Testis (tissue), 3 donors: Measurements from ENCODE around the gene LPP. TPM values are rescaled to one million over a fixed set of nuclear protein-coding genes. Genes with fewer than 3 reads are reported as not detected.
A peak's percentile ranks its signal among the peaks of the same experiment; 100 is the strongest.

ENCODE experiments used
- DNase-seq: peaks from one replicate; pipeline ENCODE4 v3.0.0-alpha.2; 2019
- H3K27ac ChIP-seq, 2 donors: fragments of 200-600 bp; sonication (generic); one replicate each; pipeline ENCODE4 v1.5.1; 2019
- H3K27me3 ChIP-seq: fragments of 200-600 bp; sonication (generic); one replicate; pipeline ENCODE4 v1.5.1; 2019
- H3K36me3 ChIP-seq: fragments of 200-600 bp; sonication (generic); one replicate; pipeline ENCODE4 v1.5.1; 2017; ENCODE audit warnings: low read depth; ENCODE audit errors: missing control alignments
- H3K4me1 ChIP-seq: fragments of 200-600 bp; sonication (generic); one replicate; pipeline ENCODE4 v1.5.1; 2019
- H3K4me3 ChIP-seq, 2 donors: fragments of 200-600 bp; sonication (generic); one replicate each; pipeline ENCODE4 v1.5.1; 2017 to 2019
- H3K9me3 ChIP-seq: fragments of 200-600 bp; sonication (generic); one replicate; pipeline ENCODE4 v1.5.1; 2017
- POLR2A ChIP-seq: fragments of 450-650 bp; IDR thresholded peaks from one replicate; pipeline ENCODE4 v1.6.1; 2017; ENCODE audit warnings: antibody characterized with exemption, mild to moderate bottlenecking, moderate library complexity
- WGBS, 2 donors: methylation state at CpG; one replicate each; pipeline ENCODE4 v1.1.5; 2018; 5-methylcytosine and 5-hydroxymethylcytosine counted together
- intact Hi-C: fragments of 100-400 bp; cut with DNase I; formaldehyde crosslinking; loops from one replicate; pipeline ENCODE4 v1.15.1; 2023; ENCODE audit warnings: low total_unique reads
- polyA plus RNA-seq: library from polyadenylated mRNA; stranded (reverse); fragments of 350-450 nt; fragmentation: Illumina TruSeq; extraction: RNeasy Lipid Tissue Mini Kit (QIAGEN cat#74804); gene quantifications from one replicate; pipeline ENCODE4 v1.2.3, GENCODE V29; 2014; ENCODE audit warnings: low read depth, low replicate concordance; ENCODE audit not compliant: insufficient read depth
- total RNA-seq, 2 donors: library from RNA; depleted of rRNA; stranded (reverse); fragments of >200 nt; gene quantifications; one replicate each; pipeline ENCODE4 v1.2.3, GENCODE V29; 2016
- TF ChIP-seq, protein P1 (sequence below), 3 experiments: fragments of 450-650 bp in 2 of 3; fragments of 200-600 bp in 1 of 3; sonication (generic) in 1 of 3; IDR thresholded peaks; one replicate each; pipeline ENCODE4 v1.5.1; 2016 to 2019; ENCODE audit warnings: antibody characterized with exemption in 3 of 3, mild to moderate bottlenecking in 2 of 3, moderate library complexity in 1 of 3

The LPP gene
- total and polyA plus RNA-seq, 3 donors from 2014 or later: 89.9 to 135 (median 132) TPM

DNA sequence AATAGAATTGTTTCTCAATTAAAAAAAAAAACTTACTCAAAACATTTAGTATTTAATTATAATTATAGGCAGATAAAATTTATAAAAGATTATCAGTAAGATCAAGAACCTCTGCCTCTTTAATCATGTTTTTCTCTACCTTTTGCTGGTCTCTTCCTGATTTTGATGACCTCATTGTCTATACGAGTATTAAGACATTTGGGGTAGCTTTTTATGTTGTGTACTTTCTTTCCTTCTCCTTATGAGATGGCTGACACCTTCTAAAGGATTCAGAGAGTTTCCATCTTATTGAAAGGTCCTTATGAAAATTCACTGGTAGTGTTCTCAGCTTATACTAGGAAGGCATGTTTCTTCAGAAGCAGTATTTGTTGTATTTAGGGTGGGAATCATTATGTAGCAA, 426.3 kb downstream of the LPP start:
- no peaks in the 10 kb centered on the region for H3K36me3 ChIP-seq
- no peak overlapping the region for H3K27ac ChIP-seq
- H3K4me1 ChIP-seq: peaks cover 7% of the 10 kb centered on the region
- no peaks in the 10 kb centered on the region for H3K27me3 ChIP-seq
- H3K4me3 ChIP-seq: no peak overlapping the region
- TF ChIP-seq, protein P1, sequence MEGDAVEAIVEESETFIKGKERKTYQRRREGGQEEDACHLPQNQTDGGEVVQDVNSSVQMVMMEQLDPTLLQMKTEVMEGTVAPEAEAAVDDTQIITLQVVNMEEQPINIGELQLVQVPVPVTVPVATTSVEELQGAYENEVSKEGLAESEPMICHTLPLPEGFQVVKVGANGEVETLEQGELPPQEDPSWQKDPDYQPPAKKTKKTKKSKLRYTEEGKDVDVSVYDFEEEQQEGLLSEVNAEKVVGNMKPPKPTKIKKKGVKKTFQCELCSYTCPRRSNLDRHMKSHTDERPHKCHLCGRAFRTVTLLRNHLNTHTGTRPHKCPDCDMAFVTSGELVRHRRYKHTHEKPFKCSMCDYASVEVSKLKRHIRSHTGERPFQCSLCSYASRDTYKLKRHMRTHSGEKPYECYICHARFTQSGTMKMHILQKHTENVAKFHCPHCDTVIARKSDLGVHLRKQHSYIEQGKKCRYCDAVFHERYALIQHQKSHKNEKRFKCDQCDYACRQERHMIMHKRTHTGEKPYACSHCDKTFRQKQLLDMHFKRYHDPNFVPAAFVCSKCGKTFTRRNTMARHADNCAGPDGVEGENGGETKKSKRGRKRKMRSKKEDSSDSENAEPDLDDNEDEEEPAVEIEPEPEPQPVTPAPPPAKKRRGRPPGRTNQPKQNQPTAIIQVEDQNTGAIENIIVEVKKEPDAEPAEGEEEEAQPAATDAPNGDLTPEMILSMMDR (IDR thresholded peaks at IDR 0.05): no peak
- intact Hi-C loops: no loop called here
- no peaks in the 10 kb centered on the region for H3K9me3 ChIP-seq
- DNase-seq: no peak
- 88 to 90% methylated on average over 1 of the region's 1 CpG for WGBS, 2 donors

DNA sequence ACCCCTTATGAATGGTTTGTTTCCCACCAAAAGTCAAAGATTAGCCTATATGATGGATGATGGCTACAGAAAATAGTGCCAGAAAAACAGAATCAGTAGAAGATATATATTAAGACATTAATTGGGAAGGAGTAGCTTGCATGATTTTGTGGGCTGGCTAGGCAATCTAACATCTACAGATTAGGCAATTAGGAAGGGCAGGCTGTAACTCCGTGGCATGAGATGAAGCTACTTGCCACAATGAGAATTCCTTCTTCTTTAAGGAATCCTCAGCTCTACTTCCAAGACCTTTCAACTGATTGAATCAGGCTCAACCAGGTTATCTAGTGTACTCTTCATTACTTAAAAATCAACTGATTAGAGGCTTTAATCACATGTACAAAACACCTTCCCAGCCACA, 426.7 kb downstream of the LPP start:
- Histone ChIP-seq H3K27me3 (no peaks in the 10 kb centered on the region), H3K36me3 (no peaks in the 10 kb centered on the region), H3K4me1 (peaks cover 7% of the 10 kb centered on the region), H3K4me3 (no peak overlapping the region), H3K27ac (no peak overlapping the region), H3K9me3 (no peaks in the 10 kb centered on the region)
- intact Hi-C loops: no loop called here
- WGBS, 2 donors: 86 to 90% methylated on average over 1 of the region's 1 CpG
- no peak for DNase-seq
- TF ChIP-seq, protein P1 (IDR thresholded peaks at IDR 0.05): no peak
- TF ChIP-seq POLR2A: no peak

DNA sequence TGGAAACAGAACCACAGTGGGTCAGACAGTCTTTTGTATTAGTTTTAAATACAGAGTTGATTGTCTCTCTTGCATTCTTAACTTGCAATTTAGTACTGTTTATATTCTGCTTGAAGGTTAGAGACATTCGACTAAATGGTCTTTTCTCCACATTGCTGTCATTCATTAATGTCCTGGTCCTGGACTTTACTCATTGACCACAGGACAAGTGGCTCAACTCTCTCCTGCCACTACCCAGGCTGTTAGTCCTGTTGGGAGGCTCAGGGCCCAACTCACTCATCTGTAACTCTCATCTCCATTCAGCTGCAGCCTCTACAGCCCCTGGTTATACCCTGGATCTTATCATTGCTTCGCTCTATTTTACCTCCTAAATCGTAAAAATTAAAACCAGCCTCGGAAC, 427.4 kb downstream of the LPP start:
- Histone ChIP-seq H3K9me3 (no peaks in the 10 kb centered on the region), H3K4me1 (peaks cover 7% of the 10 kb centered on the region), H3K4me3 (no peak overlapping the region), H3K36me3 (no peaks in the 10 kb centered on the region), H3K27me3 (no peaks in the 10 kb centered on the region), H3K27ac (no peak overlapping the region)
- no peak for TF ChIP-seq POLR2A
- TF ChIP-seq, protein P1 (IDR thresholded peaks at IDR 0.05): no peak
- DNase-seq: no peak
- intact Hi-C loops: no loop called here
- 93 to 97% methylated on average over 4 of the region's 4 CpGs for WGBS, 2 donors

DNA sequence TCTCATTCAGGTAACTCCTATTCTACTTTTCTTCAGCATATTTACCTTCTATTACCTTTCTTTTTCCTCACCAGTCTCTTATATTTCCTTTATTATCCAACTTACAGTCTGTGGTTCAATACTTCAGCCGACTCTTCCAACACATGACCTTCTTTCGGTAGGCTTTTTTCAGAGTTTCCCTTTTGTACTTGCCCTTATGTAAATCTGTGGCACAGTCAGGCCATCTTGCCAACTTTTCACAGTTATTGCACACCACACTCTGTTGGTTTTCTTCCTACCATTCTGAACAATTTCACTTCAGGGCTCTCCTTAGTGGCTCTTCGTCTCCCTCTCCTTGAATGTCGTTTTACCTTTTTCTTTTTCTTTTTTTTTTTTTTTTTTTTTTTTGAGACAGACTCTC, 427.8 kb downstream of the LPP start:
- Histone ChIP-seq H3K27ac (no peak overlapping the region), H3K4me3 (no peak overlapping the region), H3K27me3 (no peaks in the 10 kb centered on the region), H3K36me3 (no peaks in the 10 kb centered on the region), H3K9me3 (no peaks in the 10 kb centered on the region), H3K4me1 (peaks cover 7% of the 10 kb centered on the region)
- 80 to 83% methylated on average over 4 of the region's 4 CpGs for WGBS, 2 donors
- TF ChIP-seq, protein P1 (IDR thresholded peaks at IDR 0.05): no peak
- no peak for TF ChIP-seq POLR2A
- intact Hi-C loops: no loop called here
- DNase-seq: no peak

DNA sequence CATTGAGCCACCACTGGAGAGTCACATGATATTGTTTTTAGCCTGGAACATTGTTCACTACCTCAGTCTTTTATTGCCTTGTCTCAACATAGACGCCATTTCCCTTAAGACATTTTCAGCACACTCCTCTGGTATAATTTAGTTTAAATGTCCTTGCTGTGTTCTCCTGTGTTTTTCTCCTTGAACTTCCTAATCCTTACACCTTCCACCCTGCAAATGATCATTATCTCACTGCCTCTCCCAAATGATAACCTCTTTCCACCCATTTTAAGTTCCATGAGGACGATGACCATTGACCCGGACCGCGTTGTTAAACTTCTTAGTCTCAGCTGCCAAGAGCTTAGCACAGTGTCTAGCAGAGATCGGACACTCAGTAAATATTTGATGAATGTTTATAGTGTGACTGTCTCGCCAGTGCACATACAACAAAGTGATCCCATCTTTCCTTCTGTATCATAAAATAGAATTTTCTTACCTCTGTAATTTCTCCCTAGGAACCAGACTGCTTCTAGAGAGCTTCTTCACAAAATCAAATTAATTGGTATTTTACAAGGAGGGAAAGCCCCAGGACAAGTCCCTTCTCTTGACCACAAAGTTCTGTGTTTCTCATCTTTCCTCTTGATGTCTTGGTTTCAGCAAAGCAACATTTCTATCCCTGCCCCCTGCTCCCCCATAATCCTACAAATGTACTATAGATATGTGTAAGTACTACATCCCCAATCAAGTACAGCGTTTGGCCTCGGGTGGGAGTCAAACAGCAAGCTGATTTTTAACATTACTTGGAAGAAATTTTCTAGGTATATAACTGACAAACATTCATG, 429.6 kb downstream of the LPP start:
- TF ChIP-seq POLR2A: no peak
- TF ChIP-seq, protein P1 (IDR thresholded peaks at IDR 0.05): no peak
- H3K4me1 ChIP-seq: peaks cover 4% of the 10 kb centered on the region
- WGBS, 2 donors: 74 to 78% methylated on average over 9 of the region's 9 CpGs
- no peaks in the 10 kb centered on the region for H3K36me3 ChIP-seq
- H3K27me3 ChIP-seq: no peaks in the 10 kb centered on the region
- H3K27ac ChIP-seq: peak overlapping the region in 1 of 2 donors; percentile 23
- no peak overlapping the region for H3K4me3 ChIP-seq
- no peaks in the 10 kb centered on the region for H3K9me3 ChIP-seq
- no peak for DNase-seq
- intact Hi-C loops: no loop called here
